ENCODE results near the gene UBA1.

DNA sequence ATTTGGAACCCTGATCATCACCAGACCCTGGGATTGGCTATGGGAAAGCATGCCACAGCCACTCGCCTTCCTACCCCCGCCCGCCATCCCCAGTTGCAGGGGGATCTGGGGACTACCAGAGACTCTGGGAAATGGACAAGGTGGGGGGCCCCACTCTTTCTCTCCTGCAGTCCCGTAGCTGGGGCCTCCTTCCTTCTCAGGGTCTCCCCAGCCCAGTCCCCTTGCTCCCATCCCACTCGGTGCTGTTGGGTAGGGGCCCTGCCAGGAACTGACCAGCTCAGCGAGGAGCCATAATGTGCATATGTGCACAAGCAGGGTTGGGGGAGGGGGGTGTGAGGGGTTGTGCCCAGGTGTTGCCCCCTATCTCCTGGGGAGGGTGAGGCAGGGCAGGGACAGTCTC, 35.8 kb downstream of the UBA1 start:
- TF ChIP-seq POLR2A (IDR thresholded peaks at IDR 0.05), result no peak
- TF ChIP-seq, protein P1, sequence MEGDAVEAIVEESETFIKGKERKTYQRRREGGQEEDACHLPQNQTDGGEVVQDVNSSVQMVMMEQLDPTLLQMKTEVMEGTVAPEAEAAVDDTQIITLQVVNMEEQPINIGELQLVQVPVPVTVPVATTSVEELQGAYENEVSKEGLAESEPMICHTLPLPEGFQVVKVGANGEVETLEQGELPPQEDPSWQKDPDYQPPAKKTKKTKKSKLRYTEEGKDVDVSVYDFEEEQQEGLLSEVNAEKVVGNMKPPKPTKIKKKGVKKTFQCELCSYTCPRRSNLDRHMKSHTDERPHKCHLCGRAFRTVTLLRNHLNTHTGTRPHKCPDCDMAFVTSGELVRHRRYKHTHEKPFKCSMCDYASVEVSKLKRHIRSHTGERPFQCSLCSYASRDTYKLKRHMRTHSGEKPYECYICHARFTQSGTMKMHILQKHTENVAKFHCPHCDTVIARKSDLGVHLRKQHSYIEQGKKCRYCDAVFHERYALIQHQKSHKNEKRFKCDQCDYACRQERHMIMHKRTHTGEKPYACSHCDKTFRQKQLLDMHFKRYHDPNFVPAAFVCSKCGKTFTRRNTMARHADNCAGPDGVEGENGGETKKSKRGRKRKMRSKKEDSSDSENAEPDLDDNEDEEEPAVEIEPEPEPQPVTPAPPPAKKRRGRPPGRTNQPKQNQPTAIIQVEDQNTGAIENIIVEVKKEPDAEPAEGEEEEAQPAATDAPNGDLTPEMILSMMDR (IDR thresholded peaks at IDR 0.05), result no peak
- no peak for TF ChIP-seq POLR2AphosphoS5 (IDR thresholded peaks at IDR 0.05)
